ENCODE measurements around the gene FANCD2OS.

- TF ChIP-seq CTCF (IDR thresholded peaks at IDR 0.05) (no peak), EP300 (IDR thresholded peaks at IDR 0.05) (no peak)
Observed at GRCh38 chr3:10122724-10123123, 14.7 kb upstream of the FANCD2OS start.
